Left colon (tissue), 2 donors: ENCODE measurements around the gene MOV10. TPM values are rescaled to one million over a fixed set of nuclear protein-coding genes. Genes with fewer than 3 reads are reported as not detected.

Experiments used
- ATAC-seq: fragments of 200-7000 bp; cut with Tn5 transposase; one replicate; pipeline ENCODE4 v1.9.1; 2020; ENCODE audit warnings: mild to moderate bottlenecking, moderate library complexity
- DNase-seq, 2 donors: peaks; one replicate each; pipeline ENCODE4 v3.0.0-alpha.2; 2020
- intact Hi-C, 2 donors: fragments of 100-400 bp; cut with DNase I in 1 of 2; cut with micrococcal nuclease in 1 of 2; formaldehyde crosslinking; loops; one replicate each; pipeline versions ENCODE4 v1.11.2 to v1.14.0; 2022; cut with DNase I, micrococcal nuclease
- total RNA-seq, 2 donors: library from RNA; stranded (reverse); fragmentation: NEBNext Ultra II Directional; extraction: Animal tissue kit (Norgen Biotek cat#: 25700); gene quantifications; one replicate each; pipeline ENCODE4 v1.2.1, GENCODE V29; 2021
- donor health status: DM: no; HTN: no; CAD: no.
- donor health status: DM: yes; HTN: yes; CAD: no.

The MOV10 gene
- total RNA-seq, 2 donors from 2014 or later, result 63.6 to 88.0 TPM

- intact Hi-C loops, result no loop called here
- DNase-seq (no peak), ATAC-seq (no peak)
These were observed 7.5 kb upstream of the MOV10 start for GRCh38 chr1:112666946-112667345.

GRCh38 chr1:112672009-112672408 lies 2.5 kb upstream of the MOV10 start:
- ATAC-seq (no peak), DNase-seq (no peak)
- intact Hi-C loops, result loop anchor here in 1 of 2 donors (10.0 kb wide), 1 partner anchor 47 kb away; no protein-coding TSS in a partner anchor

GRCh38 chr1:112672842-112673241 lies 1.6 kb upstream of the MOV10 start:
- no peak for ATAC-seq
- no peak for DNase-seq
- intact Hi-C loops, result loop anchor here in 1 of 2 donors (10.0 kb wide), 1 partner anchor 48 kb away; no protein-coding TSS in a partner anchor

- intact Hi-C loops, result loop anchor here in 1 of 2 donors (10.0 kb wide), 1 partner anchor 49 kb away; no protein-coding TSS in a partner anchor
- ATAC-seq (peak; percentile 50), DNase-seq (no peak)
These were observed 643 bp upstream of the MOV10 start for GRCh38 chr1:112673592-112674439.

- ATAC-seq (peak; percentile 72), DNase-seq (peak; percentile 43 to 69)
- intact Hi-C loops, result loop anchor here in 1 of 2 donors (10.0 kb wide), 1 partner anchor 50 kb away; no protein-coding TSS in a partner anchor
These were observed 698 bp downstream of the MOV10 start for GRCh38 chr1:112674986-112675727.

- ATAC-seq, result no peak
- DNase-seq, result no peak
- intact Hi-C loops, result loop anchor here in 1 of 2 donors (10.0 kb wide), 1 partner anchor 51 kb away; no protein-coding TSS in a partner anchor
These were observed 1.4 kb downstream of the MOV10 start for GRCh38 chr1:112675728-112676381.

- ATAC-seq (no peak), DNase-seq (no peak)
- intact Hi-C loops, result loop anchor here in 1 of 2 donors (10.0 kb wide), 1 partner anchor 52 kb away; no protein-coding TSS in a partner anchor
These were observed 2.1 kb downstream of the MOV10 start for GRCh38 chr1:112676543-112676942.

- ATAC-seq, result no peak
- intact Hi-C loops, result loop anchor here in 1 of 2 donors (10.0 kb wide), 1 partner anchor 53 kb away; no protein-coding TSS in a partner anchor
- DNase-seq, result no peak
These were observed 3.0 kb downstream of the MOV10 start for GRCh38 chr1:112677501-112677900.

- DNase-seq, result no peak
- intact Hi-C loops, result loop anchor here in 1 of 2 donors (10.0 kb wide), 1 partner anchor 54 kb away; no protein-coding TSS in a partner anchor
- no peak for ATAC-seq
These were observed 4.1 kb downstream of the MOV10 start for GRCh38 chr1:112678605-112679004.

- intact Hi-C loops, result no loop called here
- ATAC-seq (no peak), DNase-seq (no peak)
These were observed 11.5 kb downstream of the MOV10 start for GRCh38 chr1:112685913-112686312.

- intact Hi-C loops, result no loop called here
- ATAC-seq (no peak), DNase-seq (no peak)
These were observed 12.0 kb downstream of the MOV10 start for GRCh38 chr1:112686417-112686816.

GRCh38 chr1:112686835-112687234 lies 12.4 kb downstream of the MOV10 start:
- no peak for DNase-seq
- no peak for ATAC-seq
- intact Hi-C loops, result no loop called here

- DNase-seq, result no peak
- intact Hi-C loops, result no loop called here
- ATAC-seq, result no peak
These were observed 12.9 kb downstream of the MOV10 start for GRCh38 chr1:112687361-112687760.

- ATAC-seq (no peak), DNase-seq (no peak)
- intact Hi-C loops, result no loop called here
These were observed 13.5 kb downstream of the MOV10 start for GRCh38 chr1:112687785-112688496.

GRCh38 chr1:112688781-112689193 lies 14.3 kb downstream of the MOV10 start:
- no peak for DNase-seq
- no peak for ATAC-seq
- intact Hi-C loops, result no loop called here

- DNase-seq, result no peak
- no peak for ATAC-seq
- intact Hi-C loops, result no loop called here
These were observed 14.9 kb downstream of the MOV10 start for GRCh38 chr1:112689196-112689841.

- ATAC-seq (no peak), DNase-seq (no peak)
- intact Hi-C loops, result no loop called here
These were observed 15.4 kb downstream of the MOV10 start for GRCh38 chr1:112689842-112690237.

- no peak for DNase-seq
These were observed 18.2 kb downstream of the MOV10 start for GRCh38 chr1:112692681-112693080.

More at GRCh38 chr1:112692681-112693080, 18.2 kb downstream of the MOV10 start:
- no peak for ATAC-seq
- intact Hi-C loops, result no loop called here
